Retinal pigment epithelial cell (primary cell): ENCODE data around the gene NUDT19.

Experiments
- DNase-seq: peaks from one replicate; pipeline ENCODE4 v3.0.0-alpha.2; 2010; ENCODE audit warnings: low read depth
- H3K4me3 ChIP-seq: 2 replicates; pipeline ENCODE4 v1.5.1; 2011; ENCODE audit warnings: mild to moderate bottlenecking, low read length, control low read depth, moderate library complexity
- TF ChIP-seq, protein P1 (sequence below): conservative IDR thresholded peaks from 2 replicates; pipeline ENCODE4 v1.5.1; 2011; ENCODE audit warnings: low read depth, low read length, control low read depth, inconsistent platforms

NUDT19 gene

GRCh38 chr19:32751066-32751465, 59.4 kb downstream of the NUDT19 start:
- TF ChIP-seq, protein P1, sequence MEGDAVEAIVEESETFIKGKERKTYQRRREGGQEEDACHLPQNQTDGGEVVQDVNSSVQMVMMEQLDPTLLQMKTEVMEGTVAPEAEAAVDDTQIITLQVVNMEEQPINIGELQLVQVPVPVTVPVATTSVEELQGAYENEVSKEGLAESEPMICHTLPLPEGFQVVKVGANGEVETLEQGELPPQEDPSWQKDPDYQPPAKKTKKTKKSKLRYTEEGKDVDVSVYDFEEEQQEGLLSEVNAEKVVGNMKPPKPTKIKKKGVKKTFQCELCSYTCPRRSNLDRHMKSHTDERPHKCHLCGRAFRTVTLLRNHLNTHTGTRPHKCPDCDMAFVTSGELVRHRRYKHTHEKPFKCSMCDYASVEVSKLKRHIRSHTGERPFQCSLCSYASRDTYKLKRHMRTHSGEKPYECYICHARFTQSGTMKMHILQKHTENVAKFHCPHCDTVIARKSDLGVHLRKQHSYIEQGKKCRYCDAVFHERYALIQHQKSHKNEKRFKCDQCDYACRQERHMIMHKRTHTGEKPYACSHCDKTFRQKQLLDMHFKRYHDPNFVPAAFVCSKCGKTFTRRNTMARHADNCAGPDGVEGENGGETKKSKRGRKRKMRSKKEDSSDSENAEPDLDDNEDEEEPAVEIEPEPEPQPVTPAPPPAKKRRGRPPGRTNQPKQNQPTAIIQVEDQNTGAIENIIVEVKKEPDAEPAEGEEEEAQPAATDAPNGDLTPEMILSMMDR, result no peak
- no peak overlapping the region for H3K4me3 ChIP-seq

GRCh38 chr19:32757189-32757588, 65.6 kb downstream of the NUDT19 start:
- TF ChIP-seq, protein P1, result no peak
- no peak for DNase-seq
- no peak overlapping the region for H3K4me3 ChIP-seq

More at GRCh38 chr19:32751066-32751465, 59.4 kb downstream of the NUDT19 start:
- DNase-seq, result no peak
